HG03575 (cell line): ENCODE data around the gene ESF1.

Experiments used
- ATAC-seq: cut with Tn5 transposase; IDR thresholded peaks from one replicate; pipeline ENCODE4 v1.9.1; 2021; ENCODE audit not compliant: unreplicated experiment, insufficient number of reproducible peaks, low FRiP score; ENCODE audit errors: extremely low read depth

The ESF1 gene, protein sequence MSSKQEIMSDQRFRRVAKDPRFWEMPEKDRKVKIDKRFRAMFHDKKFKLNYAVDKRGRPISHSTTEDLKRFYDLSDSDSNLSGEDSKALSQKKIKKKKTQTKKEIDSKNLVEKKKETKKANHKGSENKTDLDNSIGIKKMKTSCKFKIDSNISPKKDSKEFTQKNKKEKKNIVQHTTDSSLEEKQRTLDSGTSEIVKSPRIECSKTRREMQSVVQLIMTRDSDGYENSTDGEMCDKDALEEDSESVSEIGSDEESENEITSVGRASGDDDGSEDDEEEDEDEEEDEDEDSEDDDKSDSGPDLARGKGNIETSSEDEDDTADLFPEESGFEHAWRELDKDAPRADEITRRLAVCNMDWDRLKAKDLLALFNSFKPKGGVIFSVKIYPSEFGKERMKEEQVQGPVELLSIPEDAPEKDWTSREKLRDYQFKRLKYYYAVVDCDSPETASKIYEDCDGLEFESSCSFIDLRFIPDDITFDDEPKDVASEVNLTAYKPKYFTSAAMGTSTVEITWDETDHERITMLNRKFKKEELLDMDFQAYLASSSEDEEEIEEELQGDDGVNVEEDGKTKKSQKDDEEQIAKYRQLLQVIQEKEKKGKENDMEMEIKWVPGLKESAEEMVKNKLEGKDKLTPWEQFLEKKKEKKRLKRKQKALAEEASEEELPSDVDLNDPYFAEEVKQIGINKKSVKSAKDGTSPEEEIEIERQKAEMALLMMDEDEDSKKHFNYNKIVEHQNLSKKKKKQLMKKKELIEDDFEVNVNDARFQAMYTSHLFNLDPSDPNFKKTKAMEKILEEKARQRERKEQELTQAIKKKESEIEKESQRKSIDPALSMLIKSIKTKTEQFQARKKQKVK

GRCh38 chr20:13784893-13785715, at the start of gene ESF1, which contains the start of gene NDUFAF5:
ESF1 (minus strand) TSS chr20:13784919; CDS start chr20:13783140, 1,779 bp downstream.
NDUFAF5 (plus strand) TSS chr20:13785028; CDS start chr20:13785069, 41 bp downstream.
- peak; percentile 91 for ATAC-seq

DNA sequence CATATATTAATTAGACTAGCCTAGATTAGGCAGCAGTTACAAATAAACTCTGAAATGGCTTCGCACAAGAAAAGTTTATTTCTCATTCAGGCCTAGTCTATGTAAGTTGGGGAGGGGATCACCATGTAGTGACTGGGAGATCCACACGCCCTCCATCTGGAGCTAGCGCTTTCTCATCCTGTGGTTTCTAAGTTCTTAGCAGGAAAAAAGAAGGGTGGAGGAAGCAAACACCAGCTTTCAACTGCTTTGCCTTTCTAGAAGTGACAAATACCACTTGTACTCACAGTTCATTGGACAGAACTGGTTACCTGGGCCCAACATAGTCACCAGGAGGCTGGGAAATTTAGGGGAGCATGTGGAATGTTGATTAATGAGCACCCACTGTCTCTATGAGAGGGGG, 46.8 kb upstream of the ESF1 start:
- no peak for ATAC-seq

DNA sequence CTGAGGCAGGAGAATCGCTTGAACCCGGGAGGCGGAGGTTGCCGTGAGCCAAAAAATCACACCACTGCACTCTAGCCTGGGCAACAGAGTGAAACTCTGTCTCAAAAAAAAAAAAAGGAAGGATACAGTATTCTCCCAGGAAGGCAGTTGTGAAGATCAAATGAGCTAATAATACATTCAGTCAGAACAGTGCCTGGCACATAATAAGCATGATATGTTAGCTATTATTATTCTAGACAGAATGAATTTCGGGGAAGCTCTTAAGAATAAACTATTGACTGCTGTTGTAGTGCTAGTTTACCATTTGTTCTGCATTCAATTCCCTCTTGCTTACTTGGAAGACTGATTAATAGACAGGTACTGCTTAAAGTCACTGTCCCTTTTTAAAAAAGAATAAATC, 40.7 kb upstream of the ESF1 start:
- ATAC-seq: no peak

DNA sequence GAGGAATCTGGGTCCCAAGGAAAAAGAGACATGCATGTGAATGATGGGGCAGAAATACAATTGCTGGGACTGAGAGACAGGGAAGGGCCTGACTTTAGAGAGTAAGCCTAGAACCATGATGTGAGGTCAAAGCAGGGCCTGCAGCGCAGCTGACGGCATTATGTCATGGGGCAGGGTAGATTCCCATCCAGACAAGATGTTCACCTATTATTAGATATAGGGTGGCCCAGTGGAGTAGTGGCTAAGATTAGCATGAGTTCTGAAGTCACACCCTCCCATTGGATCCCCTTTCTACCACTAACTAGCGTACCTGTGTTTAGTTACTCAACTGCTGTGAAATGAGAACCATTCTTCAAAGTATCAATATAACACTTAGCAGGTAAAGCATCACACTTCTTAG, 39.7 kb upstream of the ESF1 start:
- no peak for ATAC-seq

DNA sequence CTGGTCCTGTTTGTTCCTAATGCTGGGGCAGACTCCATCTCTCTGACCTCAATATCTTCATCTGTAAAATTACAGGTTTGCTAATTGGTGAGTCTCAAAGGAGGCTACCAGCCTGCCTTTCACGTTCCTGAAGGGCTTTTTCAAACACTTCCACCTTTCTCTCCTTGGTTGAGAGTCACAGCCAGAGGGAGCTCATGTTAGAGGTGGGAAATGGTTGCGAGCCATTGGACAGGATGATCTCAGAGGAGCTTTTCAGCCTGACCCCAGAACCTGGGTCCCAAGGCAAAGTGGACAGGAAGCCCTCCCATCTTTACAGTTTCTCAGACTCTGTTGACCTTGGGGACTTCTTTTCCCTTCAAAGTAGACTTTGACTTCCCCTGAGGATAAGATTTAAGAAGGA, 37.7 kb upstream of the ESF1 start:
- no peak for ATAC-seq

DNA sequence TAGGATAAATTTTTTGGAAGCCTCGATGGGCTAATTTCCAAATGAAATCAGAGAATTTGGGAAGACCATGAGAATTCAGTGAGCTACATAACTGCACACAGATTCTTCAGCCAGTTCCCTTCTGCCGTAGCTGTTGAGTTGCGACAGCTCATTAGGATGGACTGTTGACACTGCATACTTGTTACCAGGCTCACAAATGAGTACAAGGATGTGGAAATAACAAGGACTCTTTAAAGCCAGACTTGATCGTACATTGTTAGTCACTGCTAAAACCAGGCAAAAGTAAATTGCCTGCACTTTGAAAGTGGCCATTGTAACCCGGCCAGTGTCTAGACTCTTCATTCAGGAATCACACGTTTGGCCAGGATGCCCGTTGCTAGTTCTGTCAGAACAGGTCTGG, 37.2 kb upstream of the ESF1 start:
- ATAC-seq: no peak

DNA sequence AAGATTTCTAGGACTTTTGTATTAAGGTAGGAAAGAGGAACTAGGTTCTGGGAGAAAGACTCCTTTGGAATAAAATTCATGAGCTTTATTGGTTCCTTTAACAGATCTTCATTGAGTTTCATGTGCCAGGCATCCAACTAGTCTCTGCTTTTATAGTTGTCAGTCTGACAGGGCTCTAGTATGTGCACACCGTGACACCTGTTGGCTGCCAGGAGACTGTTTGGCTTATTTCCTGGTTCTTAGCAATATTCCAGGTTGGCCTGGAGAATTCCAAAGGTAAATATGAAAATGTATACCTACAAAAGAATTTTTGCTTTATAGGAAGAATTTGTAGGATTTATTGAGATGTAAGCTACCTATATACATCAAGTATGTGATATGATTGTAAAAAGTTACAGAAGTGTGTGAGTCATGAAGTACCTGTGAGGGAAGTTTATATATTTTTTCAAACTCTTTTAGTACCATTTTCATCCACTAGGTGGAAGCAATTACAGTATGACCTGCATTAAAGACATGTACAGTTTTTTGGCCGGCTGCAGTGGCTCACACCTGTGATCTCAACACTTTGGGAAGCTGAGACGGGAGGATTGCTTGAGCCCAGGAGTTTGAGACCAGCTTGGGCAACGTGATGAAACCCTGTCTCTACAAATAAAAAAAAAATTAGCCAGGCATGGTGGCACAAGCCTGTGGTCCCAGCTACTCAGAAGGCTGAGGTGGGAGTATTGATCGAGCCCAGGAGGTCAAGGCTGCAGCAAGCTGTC, 35.3 kb upstream of the ESF1 start:
- ATAC-seq: peak; percentile 70

DNA sequence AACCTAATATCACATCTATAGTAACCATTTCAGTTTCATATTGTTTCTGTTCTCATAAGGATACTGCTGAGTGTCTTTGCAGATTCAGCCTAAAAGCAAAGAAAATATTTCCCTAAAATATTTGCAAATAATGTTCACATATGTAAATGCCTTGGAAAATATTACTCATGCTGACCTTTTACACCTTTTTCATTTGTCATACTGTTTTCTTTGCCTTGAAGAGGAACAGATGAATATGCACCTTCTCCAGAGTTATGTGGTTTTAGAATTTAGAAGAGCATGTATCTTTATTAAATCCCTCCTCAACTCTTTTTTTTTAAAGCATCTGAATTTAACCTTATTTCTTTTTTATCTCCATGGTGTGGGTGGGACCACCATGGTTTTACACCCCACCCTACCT, 32.6 kb upstream of the ESF1 start:
- no peak for ATAC-seq

- ATAC-seq: no peak
Observed at GRCh38 chr20:13816757-13817156, 32.0 kb upstream of the ESF1 start.

DNA sequence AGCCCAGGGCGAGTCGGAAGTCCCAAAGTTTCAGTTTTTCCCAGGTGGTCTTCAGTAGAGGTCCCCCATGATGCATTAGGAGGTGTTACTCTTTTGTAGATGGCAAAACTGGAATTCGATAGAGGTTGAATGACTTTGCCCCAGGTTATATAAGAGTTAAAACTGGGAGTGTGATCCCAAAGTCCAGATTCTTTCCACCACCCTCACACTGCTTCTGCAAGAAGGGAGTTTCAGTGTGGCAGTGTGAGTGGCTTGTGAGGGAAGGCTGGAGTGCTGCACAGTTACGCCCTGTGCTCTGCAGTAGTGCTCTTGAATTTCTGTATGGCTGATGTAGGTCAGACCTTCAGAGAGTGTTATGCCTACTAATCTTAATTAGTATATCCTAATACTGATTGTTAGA, 30.0 kb upstream of the ESF1 start:
- no peak for ATAC-seq

GRCh38 chr20:13813910-13814309, 29.2 kb upstream of the ESF1 start:
- no peak for ATAC-seq

DNA sequence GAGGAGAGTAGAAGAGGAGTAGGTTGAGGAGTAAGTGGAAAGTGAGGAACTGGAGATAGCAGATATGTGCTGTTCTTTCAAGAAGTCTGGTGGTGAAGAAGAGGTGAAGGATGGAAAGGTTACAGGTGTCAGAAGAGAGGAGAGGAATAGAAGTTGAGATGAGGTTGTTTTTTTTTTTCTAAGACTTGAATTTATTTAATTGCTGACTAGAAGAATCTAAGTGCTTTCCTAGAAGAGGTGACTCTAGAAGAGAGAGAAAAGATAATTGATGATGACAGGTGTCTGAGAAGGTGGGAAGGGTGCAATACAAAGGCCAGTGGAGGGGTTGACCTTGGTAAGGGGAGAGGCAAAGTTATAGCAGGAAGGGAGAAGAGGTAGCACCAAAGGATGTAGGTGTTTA, 25.7 kb upstream of the ESF1 start:
- ATAC-seq: no peak

GRCh38 chr20:13809855-13810254, 25.1 kb upstream of the ESF1 start:
- ATAC-seq: no peak

DNA sequence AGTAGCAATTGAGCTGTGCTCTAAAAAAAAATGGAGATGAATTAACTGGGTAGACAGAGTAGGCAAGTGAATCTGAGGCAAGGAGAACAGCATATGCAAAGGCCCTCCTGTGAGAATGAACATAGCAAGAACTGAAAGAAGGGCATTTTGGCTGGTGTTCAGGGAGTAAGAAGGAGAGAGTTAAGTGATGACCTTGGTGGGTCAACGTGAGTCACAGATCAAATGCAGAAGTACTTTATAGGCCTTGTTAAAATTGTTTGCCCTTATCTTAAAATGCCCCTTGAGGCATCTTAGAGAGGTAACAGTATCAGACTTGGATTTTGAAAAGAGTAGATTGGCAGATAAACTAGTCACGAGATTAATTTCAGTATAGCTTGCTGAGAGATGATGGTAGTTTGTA, 24.7 kb upstream of the ESF1 start:
- no peak for ATAC-seq

DNA sequence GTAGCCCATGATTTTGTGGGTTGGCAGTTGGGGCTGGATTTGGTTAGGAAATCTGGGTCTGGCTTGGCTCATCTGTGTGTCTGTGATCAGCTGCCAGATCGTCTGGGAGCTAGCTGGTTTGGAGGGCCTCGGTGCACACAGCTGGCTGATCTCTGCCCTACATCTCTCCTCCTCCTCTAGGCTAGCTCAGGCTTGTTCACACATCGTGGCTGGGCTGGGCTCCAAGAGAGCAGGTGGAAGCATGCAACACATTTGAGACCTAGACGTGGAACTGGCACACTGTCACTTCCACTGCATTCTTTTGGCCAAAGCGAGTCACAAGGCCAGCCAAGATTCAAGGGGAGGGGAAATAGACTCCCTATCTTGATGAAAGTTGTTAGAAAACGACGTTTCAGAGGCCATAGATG, 16.0 kb upstream of the ESF1 start:
- no peak for ATAC-seq

GRCh38 chr20:13799974-13800373, 15.3 kb upstream of the ESF1 start:
- ATAC-seq: no peak

DNA sequence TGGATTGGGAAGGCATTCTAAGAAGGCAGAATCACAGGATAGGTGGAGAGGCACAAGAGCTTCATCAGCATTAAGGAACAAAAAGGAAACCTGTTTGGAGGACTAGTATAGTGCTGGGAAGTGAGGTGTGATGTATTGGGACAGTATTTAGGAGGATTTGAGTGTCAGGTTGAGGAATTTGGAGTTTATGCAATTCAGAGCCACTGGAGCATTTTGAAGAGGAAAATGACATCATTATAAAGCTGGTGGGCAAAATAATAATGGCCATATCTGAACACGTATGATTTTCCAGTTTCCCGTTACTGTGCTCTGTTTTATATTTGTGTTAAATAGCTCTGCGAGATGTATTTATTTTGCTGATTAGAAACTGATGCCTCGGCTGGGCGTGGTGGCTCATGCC, 14.3 kb upstream of the ESF1 start:
- no peak for ATAC-seq

- no peak for ATAC-seq
Observed at GRCh38 chr20:13794667-13795066, 9.9 kb upstream of the ESF1 start.

- no peak for ATAC-seq
Observed at GRCh38 chr20:13793001-13793400, 8.3 kb upstream of the ESF1 start.
